Stimulated activated CD4-positive, alpha-beta T cell treated with anti-CD3 and anti-CD28 coated beads, Interleukin-4, amount 100 ng/mL, for 4 hours (primary cell): ENCODE results near the gene PLSCR1.
"Not testable (repeated sequence)": the region's sequence is repeated elsewhere in the genome, so short reads cannot be mapped to it uniquely, and the experiment has no call there.

Source experiments
- DNase-seq, 2 experiments: peaks; one replicate each; pipeline ENCODE4 v3.0.0-alpha.2; 2020

PLSCR1 gene

GRCh38 chr3:146547235-146547835, 2.9 kb upstream of the PLSCR1 start:
- DNase-seq: no peak

GRCh38 chr3:146546366-146546965, 2.1 kb upstream of the PLSCR1 start:
- no peak for DNase-seq

GRCh38 chr3:146544929-146545528, 622 bp upstream of the PLSCR1 start:
- DNase-seq: no peak

- no peak for DNase-seq
Observed at GRCh38 chr3:146543461-146544001, 876 bp downstream of the PLSCR1 start.

- DNase-seq: no peak
Observed at GRCh38 chr3:146542978-146543377, 1.4 kb downstream of the PLSCR1 start.

- DNase-seq: no peak
Observed at GRCh38 chr3:146542179-146542578, 2.2 kb downstream of the PLSCR1 start.

- no peak for DNase-seq
Observed at GRCh38 chr3:146540978-146541377, 3.4 kb downstream of the PLSCR1 start.

- no peak for DNase-seq
Observed at GRCh38 chr3:146540236-146540635, 4.2 kb downstream of the PLSCR1 start.

GRCh38 chr3:146539315-146539714, 5.1 kb downstream of the PLSCR1 start:
- no peak for DNase-seq

GRCh38 chr3:146537603-146538002, 6.8 kb downstream of the PLSCR1 start:
- no peak for DNase-seq

GRCh38 chr3:146536681-146537080, 7.7 kb downstream of the PLSCR1 start:
- no peak for DNase-seq

GRCh38 chr3:146532406-146532805, 12.0 kb downstream of the PLSCR1 start:
- DNase-seq: no peak

GRCh38 chr3:146530609-146531008, 13.8 kb downstream of the PLSCR1 start:
- no peak for DNase-seq

GRCh38 chr3:146529021-146529420, 15.4 kb downstream of the PLSCR1 start:
- DNase-seq: no peak

GRCh38 chr3:146524961-146525360, 19.4 kb downstream of the PLSCR1 start:
- DNase-seq: no peak

- DNase-seq: no peak
Observed at GRCh38 chr3:146523531-146523930, 20.9 kb downstream of the PLSCR1 start.

- DNase-seq: not testable (repeated sequence)
Observed at GRCh38 chr3:146522174-146523158, 21.9 kb downstream of the PLSCR1 start.

GRCh38 chr3:146521394-146521793, 23.0 kb downstream of the PLSCR1 start:
- DNase-seq: no peak

GRCh38 chr3:146519810-146520209, 24.6 kb downstream of the PLSCR1 start:
- no peak for DNase-seq

GRCh38 chr3:146517684-146518435, 26.5 kb downstream of the PLSCR1 start:
- no peak for DNase-seq

- no peak for DNase-seq
Observed at GRCh38 chr3:146513386-146514051, 30.9 kb downstream of the PLSCR1 start.
